ENCODE data around the gene CLCA2. TPM values are rescaled to one million over a fixed set of nuclear protein-coding genes. Genes with fewer than 3 reads are reported as not detected.

The CLCA2 gene
- total and polyA plus RNA-seq, 2 of the 8 experiments (the other 6 are each of a cell fraction or from before 2014, with no cell fraction given) = not detected

- H3K23me2 ChIP-seq (ENCODE audit: low read depth, low read length) = no peaks in the 10 kb centered on the region
- H3K4ac ChIP-seq (replicated peaks; ENCODE audit: insufficient read length, low read depth, low read length) = no peak overlapping the region
- WGBS, 2 experiments (ENCODE audit: extremely low coverage in 1 of 2, insufficient coverage in 1 of 2, insufficient read length in 1 of 2, insufficient replicate concordance in 2 of 2, low coverage in 1 of 2, low lambda C conversion rate in 2 of 2, missing lambda C conversion rate in 1 of 2) = 88% methylated on average over 4 of the region's 4 CpGs; no CpG with 5 or more reads in 1 of the 2 experiments
- peak overlapping the region; percentile 76; the same call in 1 of the 2 replicates for H2AFZ ChIP-seq (ENCODE audit: low read length)
- no peak overlapping the region for H2AK5ac ChIP-seq (ENCODE audit: low read depth, low read length)
- H3K14ac ChIP-seq (ENCODE audit: insufficient read length) = no peak overlapping the region
- no peak overlapping the region for H3K56ac ChIP-seq (replicated peaks; ENCODE audit: insufficient read length, low read depth, low read length)
- no peak overlapping the region for H2BK5ac ChIP-seq (ENCODE audit: low read depth, low read length)
- no peaks in the 10 kb centered on the region for H3K79me1 ChIP-seq (ENCODE audit: low read depth, low read length)
- H2BK120ac ChIP-seq (replicated peaks; ENCODE audit: low read depth, low read length) = no peak overlapping the region
- H3K4me2 ChIP-seq (ENCODE audit: insufficient read depth in 1 of 2, low read depth in 2 of 2, low read length in 2 of 2) = no peak overlapping the region
- no peaks in the 10 kb centered on the region for H3K4me1 ChIP-seq (replicated peaks in 1 of 4; ENCODE audit: control insufficient read depth in 3 of 4, insufficient read depth in 4 of 4, low read length in 3 of 4)
- no peak overlapping the region for H3K18ac ChIP-seq (ENCODE audit: extremely low read depth, low read length)
- no peak overlapping the region for H2BK20ac ChIP-seq (ENCODE audit: low read length)
- no peak overlapping the region for H4K91ac ChIP-seq (replicated peaks; ENCODE audit: insufficient read length, low read length)
- no peak overlapping the region for H3K27ac ChIP-seq (ENCODE audit: low read depth, low read length)
- H2BK12ac ChIP-seq (ENCODE audit: low read depth, low read length) = no peak overlapping the region
- ChIA-PET CTCF (ENCODE audit: partially characterized antibody) (interaction anchor here (0.5 to 6.1 kb wide), 14 partner anchors 11 to 821 kb away, joined by 3 to 79 read pairs (median 4); no protein-coding TSS in a partner anchor), POLR2A (ENCODE audit: partially characterized antibody) (interaction anchor here (0.7 kb wide), 2 partner anchors 232 to 1195 kb away, joined by 3 read pairs; partner anchors contain the start of gene SH3GLB1)
- no peaks in the 10 kb centered on the region for H4K20me1 ChIP-seq (replicated peaks in 1 of 2; ENCODE audit: control insufficient read depth in 1 of 2, insufficient read depth in 2 of 2, low read length in 2 of 2)
- no peak overlapping the region for H3K9ac ChIP-seq (replicated peaks in 1 of 4; ENCODE audit: extremely low read depth in 1 of 4, low read depth in 3 of 4, low read length in 3 of 4)
- H3K79me2 ChIP-seq (ENCODE audit: control insufficient read depth in 1 of 2, insufficient read depth in 2 of 2, low read length in 2 of 2) = no peaks in the 10 kb centered on the region
- no peak for FAIRE-seq
- H3K27me3 ChIP-seq (replicated peaks in 1 of 4; ENCODE audit: control insufficient read depth in 3 of 4, extremely low read depth in 1 of 4, insufficient read depth in 3 of 4, low read length in 3 of 4) = no peaks in the 10 kb centered on the region
- H2BK15ac ChIP-seq (ENCODE audit: low read length) = no peak overlapping the region
- no peak overlapping the region for H4K5ac ChIP-seq (ENCODE audit: insufficient read length, low read depth, low read length)
- H3K4me3 ChIP-seq (ENCODE audit: extremely low read depth in 1 of 4, insufficient read depth in 2 of 4, low read depth in 3 of 4, low read length in 4 of 4) = no peak overlapping the region
- H4K8ac ChIP-seq (ENCODE audit: extremely low read depth, insufficient read depth, low read length) = no peak overlapping the region
- H3K36me3 ChIP-seq (ENCODE audit: control insufficient read depth in 2 of 4, insufficient read depth in 4 of 4, low read length in 3 of 4) = no peaks in the 10 kb centered on the region
- DNase-seq (ENCODE audit: low read depth in 1 of 2, low spot score in 2 of 2) = no peak
- no peak for TF ChIP-seq CHD2 (IDR thresholded peaks at IDR 0.05; ENCODE audit: low read length)
- no peak for TF ChIP-seq TAF7 (optimal IDR thresholded peaks at IDR 0.05; ENCODE audit: borderline replicate concordance, low read depth, low read length)
- TF ChIP-seq NRF1 (IDR thresholded peaks at IDR 0.05; ENCODE audit: low read depth, low read length) = no peak
- no peak for TF ChIP-seq POU5F1 (IDR thresholded peaks at IDR 0.05; ENCODE audit: low read depth, low read length)
- no peak for TF ChIP-seq KDM5A (IDR thresholded peaks at IDR 0.05; ENCODE audit: low read length)
- TF ChIP-seq, protein P1, sequence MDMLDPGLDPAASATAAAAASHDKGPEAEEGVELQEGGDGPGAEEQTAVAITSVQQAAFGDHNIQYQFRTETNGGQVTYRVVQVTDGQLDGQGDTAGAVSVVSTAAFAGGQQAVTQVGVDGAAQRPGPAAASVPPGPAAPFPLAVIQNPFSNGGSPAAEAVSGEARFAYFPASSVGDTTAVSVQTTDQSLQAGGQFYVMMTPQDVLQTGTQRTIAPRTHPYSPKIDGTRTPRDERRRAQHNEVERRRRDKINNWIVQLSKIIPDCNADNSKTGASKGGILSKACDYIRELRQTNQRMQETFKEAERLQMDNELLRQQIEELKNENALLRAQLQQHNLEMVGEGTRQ (IDR thresholded peaks at IDR 0.05; ENCODE audit: low read length) = no peak
- no peak for TF ChIP-seq PHF8 (conservative IDR thresholded peaks at IDR 0.05; ENCODE audit: low read depth, low read length)
- no peak for TF ChIP-seq TCF12 (IDR thresholded peaks at IDR 0.05; ENCODE audit: low read depth, low read length)
- no peak for TF ChIP-seq CBX8 (IDR thresholded peaks at IDR 0.05; ENCODE audit: borderline replicate concordance, low read depth, low read length)
- no peak for TF ChIP-seq RFX5 (IDR thresholded peaks at IDR 0.05; ENCODE audit: borderline replicate concordance, low read depth, low read length)
- no peak for TF ChIP-seq RAD21 (IDR thresholded peaks at IDR 0.05 in 1 of 2, conservative IDR thresholded peaks at IDR 0.05 in 1 of 2; ENCODE audit: low read depth in 2 of 2, low read length in 2 of 2)
- TF ChIP-seq RNF2 (IDR thresholded peaks at IDR 0.05; ENCODE audit: borderline replicate concordance, low read depth, low read length, missing control alignments, poor library complexity, severe bottlenecking) = no peak
- no peaks in the 10 kb centered on the region for H3K9me3 ChIP-seq (ENCODE audit: insufficient read depth in 2 of 2, low read depth in 1 of 2, low read length in 1 of 2)
- no peak overlapping the region for H3K23ac ChIP-seq (ENCODE audit: insufficient read length)
Observed at GRCh38 chr1:86472152-86472551, 48.2 kb downstream of the CLCA2 start.

All from H1 (cell line).